Activated CD8-positive, alpha-beta memory T cell treated with anti-CD3 and anti-CD28 coated beads, Interleukin-2, amount 50 U/mL, for 4 hours (primary cell): ENCODE results near the gene SPIN1.
"Not testable (repeated sequence)": the region's sequence is repeated elsewhere in the genome, so short reads cannot be mapped to it uniquely, and the experiment has no call there.

Source experiments
- DNase-seq: peaks from one replicate; pipeline ENCODE4 v3.0.0-alpha.2; 2020

SPIN1 gene

DNA sequence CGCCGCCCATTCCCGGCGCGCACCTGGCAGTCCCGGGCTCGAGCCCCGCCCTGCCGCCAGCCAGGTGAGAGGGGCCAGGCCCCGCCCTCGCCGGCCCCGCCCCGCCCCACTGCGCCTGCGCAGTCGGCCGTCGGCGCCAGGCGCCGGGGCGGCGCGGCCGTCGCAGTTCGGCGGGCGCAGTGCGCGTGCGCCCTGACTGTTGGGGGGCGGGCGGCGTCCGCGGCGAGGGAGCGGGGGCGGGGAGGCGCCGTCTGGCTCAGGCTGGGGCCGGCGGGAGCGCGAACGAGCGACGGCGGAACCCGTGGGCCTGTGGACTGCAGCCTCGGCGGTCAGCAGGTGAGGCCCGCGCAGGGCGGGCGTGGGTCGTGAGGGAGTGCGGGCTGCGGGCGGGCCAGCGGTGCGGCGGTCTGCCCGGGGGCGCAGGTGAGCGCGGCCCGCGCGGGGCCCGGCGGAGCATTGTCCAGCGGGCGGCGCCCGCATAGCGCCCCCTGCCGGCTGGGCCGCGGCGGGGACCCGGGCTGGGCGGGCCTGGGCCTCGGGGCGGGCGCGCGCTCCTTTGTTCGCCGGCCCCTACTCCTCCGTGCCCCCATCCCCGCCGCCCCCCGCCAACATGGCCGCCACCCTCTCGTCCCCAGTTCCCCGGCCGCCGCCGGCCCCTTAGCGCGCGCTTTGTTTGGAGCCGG is at the start of gene SPIN1:
SPIN1 (plus strand) TSS at position 242 of the 683 bp plus-strand sequence. CDS start 38,096 bp downstream, outside the sequence.
- peak; percentile 89 for DNase-seq

- no peak for DNase-seq
These were observed 48.9 kb upstream of the SPIN1 start for GRCh38 chr9:88339317-88339716.

DNA sequence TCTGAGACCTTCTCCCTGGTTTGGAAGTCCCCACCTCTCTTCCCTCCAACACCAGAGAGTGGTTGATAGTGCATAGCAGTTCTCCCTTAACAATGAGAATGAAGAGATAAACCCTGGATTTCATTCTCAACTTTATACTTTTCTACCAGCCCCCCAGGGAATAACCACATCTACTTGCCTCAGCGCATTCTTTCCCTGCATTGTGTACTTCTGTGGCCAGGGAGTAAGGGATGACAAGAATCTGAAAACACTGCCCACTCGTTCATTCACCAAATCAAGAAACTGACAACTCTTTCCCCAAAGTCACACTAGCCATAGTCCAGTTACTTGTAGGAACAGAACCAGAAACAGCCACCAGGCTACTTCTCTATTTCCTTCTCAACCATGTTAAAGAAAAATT is 46.0 kb upstream of the SPIN1 start:
- no peak for DNase-seq

GRCh38 chr9:88344013-88344412 is 44.2 kb upstream of the SPIN1 start:
- DNase-seq = no peak

GRCh38 chr9:88350354-88350753 is 37.9 kb upstream of the SPIN1 start:
- not testable (repeated sequence) for DNase-seq

- no peak for DNase-seq
These were observed 33.1 kb upstream of the SPIN1 start for GRCh38 chr9:88355166-88355565.

DNA sequence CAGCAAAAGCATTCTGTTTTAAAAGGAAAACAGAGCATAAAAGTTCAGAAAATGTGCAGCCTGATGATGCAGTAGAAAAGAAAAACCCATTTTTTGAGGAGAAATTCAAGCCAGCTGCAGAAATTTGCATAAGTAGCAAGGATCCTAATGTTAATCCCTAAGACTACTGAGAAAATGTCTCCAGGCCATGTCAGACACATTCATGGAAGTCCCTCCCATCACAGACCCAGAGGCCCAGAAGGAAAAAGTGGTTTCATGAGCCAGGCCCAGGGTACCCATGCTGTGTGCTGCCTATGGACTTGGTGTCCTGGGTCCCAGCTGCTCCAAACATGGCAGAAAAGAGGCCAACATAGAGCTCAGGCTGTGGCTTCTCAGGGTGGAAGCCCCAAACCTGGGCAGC is 31.0 kb upstream of the SPIN1 start:
- not testable (repeated sequence) for DNase-seq

DNA sequence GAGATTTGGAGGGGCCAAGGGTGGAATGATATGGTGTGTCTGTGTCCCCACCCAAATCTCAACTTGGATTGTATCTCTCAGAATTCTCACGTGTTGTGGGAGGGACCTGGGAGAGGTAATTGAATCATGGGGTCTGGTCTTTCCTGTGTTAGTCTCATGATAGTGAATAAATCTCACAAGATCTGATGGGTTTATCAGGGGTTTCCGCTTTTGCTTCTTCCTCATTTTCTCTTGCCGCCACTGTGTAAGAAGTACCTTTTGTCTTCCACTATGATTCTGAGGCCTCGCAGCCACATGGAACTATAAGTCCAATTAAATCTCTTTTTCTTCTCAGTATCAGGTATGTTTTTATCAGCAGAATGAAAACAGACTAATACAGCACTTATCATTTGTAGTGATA is 29.5 kb upstream of the SPIN1 start:
- no peak for DNase-seq

DNA sequence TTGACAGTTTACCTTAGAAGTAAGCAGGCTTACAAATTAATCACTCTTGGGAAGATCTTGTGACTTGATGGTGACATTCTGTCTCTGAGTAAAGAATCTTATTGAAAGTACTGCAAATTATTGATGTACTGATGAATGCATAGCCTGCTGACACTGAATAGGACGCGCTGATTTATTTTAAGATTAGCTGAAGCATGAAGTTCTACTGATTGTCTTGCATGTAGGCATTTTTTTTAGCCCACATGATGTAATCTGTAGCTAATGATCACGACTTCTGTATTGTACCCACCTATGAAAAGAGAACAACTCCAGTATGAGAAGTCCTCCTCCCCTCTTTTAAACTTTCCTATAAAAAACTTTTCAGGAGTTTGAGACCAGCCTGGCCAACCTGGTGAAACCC is 28.3 kb upstream of the SPIN1 start:
- no peak for DNase-seq

DNA sequence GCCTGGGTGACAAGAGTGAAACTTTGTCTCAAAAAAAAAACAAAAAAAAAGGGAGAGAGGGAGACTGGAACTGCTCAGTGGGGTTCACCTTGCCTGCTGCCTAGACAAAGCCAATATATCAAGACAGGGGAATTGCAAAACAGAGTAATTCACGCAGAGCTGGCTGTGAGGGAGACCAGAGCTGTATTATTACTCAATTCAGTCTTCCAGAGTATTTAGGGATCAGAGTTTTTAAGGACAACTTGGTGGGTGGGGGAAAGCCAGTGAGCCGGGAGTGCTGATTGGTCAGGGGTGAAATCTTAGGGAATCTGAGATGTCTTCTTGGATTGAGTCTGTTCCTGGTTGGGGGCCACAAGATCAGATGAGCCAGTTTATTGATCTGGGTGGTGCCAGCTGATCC is 25.6 kb upstream of the SPIN1 start:
- no peak for DNase-seq

DNA sequence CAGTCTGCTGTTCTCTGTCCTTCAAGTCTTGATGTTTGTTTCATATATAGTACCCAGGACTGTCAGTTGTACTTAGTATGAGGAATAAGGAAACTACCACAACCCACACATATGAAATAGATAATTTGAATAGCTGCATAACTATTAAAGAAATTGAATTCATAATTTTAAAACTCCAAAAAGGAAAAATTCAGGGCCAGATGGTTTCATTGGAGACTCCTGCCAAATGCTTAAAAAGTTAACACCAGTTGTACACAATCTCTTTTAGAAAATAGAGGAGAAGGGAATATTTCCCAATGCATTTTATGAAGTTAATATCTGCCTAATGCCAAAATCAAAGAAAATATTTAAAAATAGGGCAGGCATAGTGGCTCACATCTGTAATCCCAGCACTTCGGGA is 24.6 kb upstream of the SPIN1 start:
- no peak for DNase-seq

- DNase-seq = no peak
These were observed 23.5 kb upstream of the SPIN1 start for GRCh38 chr9:88364706-88365105.

DNA sequence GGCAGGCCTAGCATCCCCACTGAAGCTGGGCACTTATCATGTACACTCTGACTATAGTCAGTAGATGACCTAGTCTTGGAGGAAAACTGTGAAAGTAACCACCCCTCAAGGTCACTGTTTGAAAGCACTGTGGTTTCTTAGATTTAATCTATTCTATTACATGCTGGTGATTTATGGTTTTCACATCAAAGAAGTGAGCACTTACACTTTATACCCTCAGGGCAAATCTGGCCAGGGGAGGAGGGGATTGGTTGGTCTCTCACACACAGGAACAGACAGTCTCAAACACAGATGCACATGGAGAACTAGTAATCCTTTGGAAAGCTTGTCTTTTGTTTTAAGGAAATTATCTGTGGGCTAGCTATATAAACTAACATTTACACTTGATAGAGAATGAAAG is 17.9 kb upstream of the SPIN1 start:
- DNase-seq = no peak

DNA sequence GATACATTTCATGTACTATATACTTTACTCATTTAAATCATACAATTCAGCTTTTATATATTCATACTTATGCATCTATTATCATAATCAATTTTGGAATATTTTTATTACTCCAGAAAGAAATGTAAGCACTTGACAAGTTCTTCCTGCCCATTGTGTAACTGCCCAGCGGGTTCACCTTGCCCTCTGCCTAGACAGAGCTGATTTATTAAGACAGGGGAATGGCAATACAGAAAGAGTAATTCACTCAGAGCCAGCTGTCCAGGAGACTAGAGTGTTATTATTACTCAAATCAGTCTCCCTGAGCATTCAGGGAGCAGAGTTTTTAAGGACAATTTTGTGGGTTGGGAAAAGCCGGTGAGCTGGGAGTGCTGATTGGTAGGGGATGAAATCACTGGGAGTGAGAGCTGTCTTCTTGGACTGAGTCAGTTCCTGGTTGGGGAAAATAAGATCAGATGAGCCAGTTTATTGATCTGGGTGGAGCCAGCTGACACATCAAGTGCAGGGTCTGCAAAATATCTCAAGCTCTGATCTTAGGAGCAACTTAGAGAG is 16.1 kb upstream of the SPIN1 start:
- no peak for DNase-seq

GRCh38 chr9:88373045-88373444 is 15.2 kb upstream of the SPIN1 start:
- no peak for DNase-seq

GRCh38 chr9:88378317-88378716 is 9.9 kb upstream of the SPIN1 start:
- DNase-seq = no peak

DNA sequence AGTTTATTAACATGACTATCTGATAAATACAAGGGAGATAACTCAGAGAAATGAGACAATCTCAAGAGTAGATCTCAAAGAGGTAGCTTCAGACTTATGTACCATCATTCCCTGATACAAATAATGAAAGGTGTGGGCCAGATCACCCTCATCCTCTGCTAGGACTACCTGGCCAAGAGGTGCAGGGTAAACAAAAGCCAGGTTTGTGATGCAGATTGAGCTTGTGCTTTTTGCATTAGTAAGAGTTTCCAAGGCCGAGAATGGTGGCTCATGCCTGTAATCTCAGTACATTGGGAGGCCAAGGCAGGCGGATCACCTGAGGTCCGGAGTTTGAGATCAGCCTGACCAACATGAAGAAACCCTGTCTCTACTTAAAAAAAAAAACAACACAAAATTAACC is 8.9 kb upstream of the SPIN1 start:
- no peak for DNase-seq

GRCh38 chr9:88380118-88380517 is 8.1 kb upstream of the SPIN1 start:
- DNase-seq = no peak

DNA sequence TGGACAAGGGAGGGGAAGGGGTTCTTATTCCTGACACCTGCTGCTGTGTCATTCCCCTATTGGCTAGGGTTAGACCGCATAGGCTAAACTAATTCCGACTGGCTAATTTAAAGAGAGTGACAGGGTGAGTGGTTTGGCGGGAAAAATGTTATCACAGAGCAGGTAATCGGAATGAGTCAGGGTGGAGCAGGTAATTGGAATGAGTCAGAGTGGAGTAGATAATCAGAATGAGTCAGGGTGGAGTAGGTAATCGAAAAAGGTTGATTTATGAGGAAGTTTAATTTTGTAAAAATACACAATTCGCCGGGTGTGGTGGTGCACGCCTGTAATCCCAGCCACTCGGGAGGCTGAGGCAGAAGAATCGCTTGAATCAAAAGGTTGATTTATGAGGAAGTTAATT is 6.9 kb upstream of the SPIN1 start:
- not testable (repeated sequence) for DNase-seq

GRCh38 chr9:88383176-88383575 is 5.1 kb upstream of the SPIN1 start:
- DNase-seq = no peak

GRCh38 chr9:88386137-88386536 is 2.1 kb upstream of the SPIN1 start:
- DNase-seq = not testable (repeated sequence)

GRCh38 chr9:88387036-88387551 is 1.1 kb upstream of the SPIN1 start:
- no peak for DNase-seq

DNA sequence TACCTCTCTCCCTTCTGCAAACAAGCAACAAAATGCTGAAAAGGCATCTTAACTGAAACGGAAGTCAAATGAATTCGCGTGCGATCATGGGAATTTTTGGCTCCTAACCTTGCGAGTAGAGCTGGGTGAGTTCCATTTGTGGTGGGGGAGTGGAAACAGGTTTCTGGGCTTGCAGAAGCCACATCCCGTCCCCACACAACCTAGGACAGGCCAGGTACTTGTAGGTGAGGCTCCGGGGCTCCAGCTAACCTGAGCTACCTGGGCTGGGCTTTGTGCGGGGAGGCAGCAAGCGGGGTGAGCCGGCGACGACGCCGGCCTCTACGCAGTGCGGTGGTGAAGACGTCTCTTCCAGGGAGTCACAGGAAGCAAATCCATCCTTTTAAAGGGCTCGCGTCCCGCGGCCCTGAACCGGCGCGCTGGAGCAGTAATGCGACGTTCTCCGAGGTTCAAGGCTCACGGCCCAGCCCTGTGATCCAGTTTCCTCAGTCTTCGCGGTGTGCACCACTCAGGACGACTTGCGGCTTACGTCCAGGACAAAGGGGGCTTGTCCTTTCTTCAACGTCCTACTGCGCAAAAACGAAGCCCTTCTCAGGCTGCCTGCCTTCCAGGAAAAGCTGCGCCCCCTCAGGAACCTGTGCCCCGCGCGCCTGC is 567 bp upstream of the SPIN1 start:
- DNase-seq = peak; percentile 30

- no peak for DNase-seq
These were observed 802 bp downstream of the SPIN1 start for GRCh38 chr9:88388886-88389605.
